A549 (cell line): ENCODE data around the gene TXNRD2. TPM values are rescaled to one million over a fixed set of nuclear protein-coding genes. Genes with fewer than 3 reads are reported as not detected.

Experiments used
- ATAC-seq, 2 experiments: fragments of 200-7000 bp in 1 of 2; fragments of >200 bp in 1 of 2; cut with Nextera tagmentation in 1 of 2; cut with Tn5 transposase in 1 of 2; 3 replicates each; pipeline versions ENCODE4 v1.8.0 to v1.9.1; 2018 to 2020; ENCODE audit warnings: mild to moderate bottlenecking in 1 of 2, moderate library complexity in 1 of 2
- CTCF ChIA-PET: fragments of 300-600 bp; sonication (Branson Sonifier 250); formaldehyde crosslinking; extraction: SDS; loops from one replicate; lab custom pipeline; 2021; ENCODE audit warnings: antibody characterized with exemption, inconsistent platforms; lab: Yijun Ruan, JAX
- POLR2A ChIA-PET: fragments of 350-600 bp; formaldehyde crosslinking; extraction: SDS; loops from one replicate; lab custom pipeline; 2021; ENCODE audit warnings: antibody characterized with exemption, inconsistent platforms; lab: Yijun Ruan, JAX
- DNase-seq, 2 experiments: peaks; one replicate each; pipeline versions ENCODE4 v3.0.0 to v3.0.0-alpha.2; 2011 to 2016; ENCODE audit warnings: low read depth in 1 of 2, low spot score in 1 of 2
- FAIRE-seq: peaks from 2 replicates; lab custom pipeline; 2011; peaks lifted over from hg19 to GRCh38; lab: Jason Lieb, UNC
- H3K27ac ChIP-seq, 2 experiments: fragments of >200 bp; sonication (Bioruptor Twin); formaldehyde crosslinking; 3 replicates each; pipeline ENCODE4 v1.5.1; 2016 to 2017
- H3K4me1 ChIP-seq: fragments of >200 bp; sonication (Bioruptor Twin); formaldehyde crosslinking; 3 replicates; pipeline ENCODE4 v1.6.1; 2016
- H3K4me2 ChIP-seq: fragments of >200 bp; sonication (Bioruptor Twin); formaldehyde crosslinking; 3 replicates; pipeline ENCODE4 v1.6.1; 2016
- H3K4me3 ChIP-seq: fragments of >200 bp; sonication (Bioruptor Twin); formaldehyde crosslinking; 3 replicates; pipeline ENCODE4 v1.5.1; 2016
- H3K9me3 ChIP-seq: fragments of >200 bp; sonication (Bioruptor Twin); formaldehyde crosslinking; 3 replicates; pipeline ENCODE4 v1.6.1; 2016
- ATOH8 ChIP-seq: fragments of 250-450 bp; sonication (Bioruptor Pico); IDR thresholded peaks from 2 replicates; pipeline ENCODE4 v1.5.0; 2020; ENCODE audit warnings: low read depth, mild to moderate bottlenecking, moderate library complexity
- BCL3 ChIP-seq: fragments of >200 bp; sonication (Bioruptor Twin); formaldehyde crosslinking; IDR thresholded peaks from 3 replicates; pipeline ENCODE4 v1.6.1; 2016
- CBX2 ChIP-seq: fragments of 200-600 bp; sonication (generic); IDR thresholded peaks from 2 replicates; pipeline ENCODE4 v1.6.1; 2016; ENCODE audit warnings: low read depth, mild to moderate bottlenecking, borderline replicate concordance
- CEBPB ChIP-seq, 2 experiments: fragments of >200 bp in 1 of 2; sonication (Bioruptor Twin) in 1 of 2; formaldehyde crosslinking in 1 of 2; IDR thresholded peaks; 2 replicates each; pipeline ENCODE4 v1.6.1; 2012 to 2016
- CTCF ChIP-seq: fragments of >200 bp; sonication (Bioruptor Twin); formaldehyde crosslinking; IDR thresholded peaks from 3 replicates; pipeline ENCODE4 v1.5.1; 2016
- EHF ChIP-seq: fragments of 250-450 bp; sonication (Bioruptor Pico); IDR thresholded peaks from 2 replicates; pipeline ENCODE4 v1.5.0; 2020; ENCODE audit warnings: mild to moderate bottlenecking
- EHMT2 ChIP-seq: fragments of 200-600 bp; sonication (generic); IDR thresholded peaks from 2 replicates; pipeline ENCODE4 v1.6.1; 2016; ENCODE audit warnings: antibody characterized with exemption, low read depth, mild to moderate bottlenecking, moderate library complexity
- EP300 ChIP-seq, 2 experiments: fragments of >200 bp; sonication (Bioruptor Twin); formaldehyde crosslinking; IDR thresholded peaks; 2 replicates in 1 of 2; 3 replicates in 1 of 2; pipeline ENCODE4 v1.6.1; 2016 to 2017
- ESRRA ChIP-seq: fragments of 150-350 bp; IDR thresholded peaks from 2 replicates; pipeline ENCODE4 v1.6.1; 2014; ENCODE audit warnings: mild to moderate bottlenecking, low read length, borderline replicate concordance
- FOSL2 ChIP-seq, 2 experiments: fragments of 450-650 bp in 1 of 2; fragments of >200 bp in 1 of 2; sonication (Bioruptor Twin) in 1 of 2; formaldehyde crosslinking; IDR thresholded peaks; 2 replicates each; pipeline versions ENCODE4 v1.5.0 to v1.6.1; 2016 to 2020; ENCODE audit warnings: mild to moderate bottlenecking in 1 of 2, moderate library complexity in 1 of 2
- FOXS1 ChIP-seq: fragments of 250-450 bp; sonication (Bioruptor Pico); IDR thresholded peaks from 2 replicates; pipeline ENCODE4 v1.5.0; 2020; ENCODE audit warnings: mild to moderate bottlenecking, moderate library complexity
- HOXA7 ChIP-seq: fragments of 250-450 bp; sonication (Bioruptor Pico); IDR thresholded peaks from 2 replicates; pipeline ENCODE4 v1.5.0; 2020; ENCODE audit warnings: mild to moderate bottlenecking, moderate library complexity
- HOXB5 ChIP-seq: fragments of 250-450 bp; sonication (Bioruptor Pico); IDR thresholded peaks from 2 replicates; pipeline ENCODE4 v1.5.0; 2020; ENCODE audit warnings: mild to moderate bottlenecking, moderate library complexity
- JUN ChIP-seq, 2 experiments: fragments of >200 bp; sonication (Bioruptor Twin); formaldehyde crosslinking; IDR thresholded peaks; 2 replicates in 1 of 2; 3 replicates in 1 of 2; pipeline ENCODE4 v1.6.1; 2016 to 2017
- KDM1A ChIP-seq: fragments of 200-600 bp; sonication (generic); IDR thresholded peaks from 2 replicates; pipeline ENCODE4 v1.6.1; 2016; ENCODE audit warnings: low read depth, mild to moderate bottlenecking
- MAX ChIP-seq: IDR thresholded peaks from 2 replicates; pipeline ENCODE4 v1.6.1; 2012
- MAZ ChIP-seq: fragments of 150-350 bp; IDR thresholded peaks from 2 replicates; pipeline ENCODE4 v1.6.1; 2014; ENCODE audit warnings: antibody characterized with exemption, low read depth, low read length, borderline replicate concordance
- MYC ChIP-seq: IDR thresholded peaks from 2 replicates; pipeline ENCODE4 v1.6.1; 2012; ENCODE audit warnings: mild to moderate bottlenecking, inconsistent platforms, low read length, improper control_type of control experiment, borderline replicate concordance
- NPAS2 ChIP-seq: fragments of 250-450 bp; sonication (Bioruptor Pico); IDR thresholded peaks from 2 replicates; pipeline ENCODE4 v1.8.0; 2022; ENCODE audit warnings: mild to moderate bottlenecking, moderate library complexity, borderline replicate concordance
- NR3C1 ChIP-seq: fragments of >200 bp; sonication (Bioruptor Twin); formaldehyde crosslinking; IDR thresholded peaks from 3 replicates; pipeline ENCODE4 v1.6.1; 2017
- PHF8 ChIP-seq: fragments of 200-600 bp; sonication (generic); IDR thresholded peaks from 2 replicates; pipeline ENCODE4 v1.6.1; 2016; ENCODE audit warnings: low read depth, mild to moderate bottlenecking, antibody characterized with exemption, moderate library complexity, borderline replicate concordance
- POLR2AphosphoS2 ChIP-seq: conservative IDR thresholded peaks from 2 replicates; pipeline ENCODE4 v1.6.1; 2012; ENCODE audit warnings: low read length, improper control_type of control experiment, inconsistent platforms
- RCOR1 ChIP-seq: fragments of 150-350 bp; IDR thresholded peaks from 2 replicates; pipeline ENCODE4 v1.6.1; 2014; ENCODE audit warnings: antibody characterized with exemption, low read length, low read depth
- RNF2 ChIP-seq: fragments of 200-600 bp; sonication (generic); IDR thresholded peaks from 2 replicates; pipeline ENCODE4 v1.6.1; 2016; ENCODE audit warnings: low read depth, mild to moderate bottlenecking, antibody characterized with exemption, moderate library complexity, borderline replicate concordance
- SREBF2 ChIP-seq: fragments of 450-650 bp; IDR thresholded peaks from 2 replicates; pipeline ENCODE4 v1.6.1; 2014; ENCODE audit warnings: mild to moderate bottlenecking, moderate library complexity
- TFCP2L1 ChIP-seq: fragments of 250-450 bp; sonication (Bioruptor Pico); IDR thresholded peaks from 2 replicates; pipeline ENCODE4 v1.5.0; 2021; ENCODE audit warnings: mild to moderate bottlenecking
- TP53 ChIP-seq: fragments of 250-450 bp; sonication (Bioruptor Pico); IDR thresholded peaks from 2 replicates; pipeline ENCODE4 v1.5.0; 2021; ENCODE audit warnings: mild to moderate bottlenecking, moderate library complexity
- WGBS: methylation state at CpG from one replicate; pipeline ENCODE4 v1.1.6; 2017; ENCODE audit errors: missing lambda C conversion rate; 5-methylcytosine and 5-hydroxymethylcytosine counted together
- polyA plus RNA-seq, 4 experiments: library from polyadenylated mRNA; depleted of rRNA in 3 of 4; stranded (reverse); fragments of >200 nt; fragmentation: RNase III in 1 of 4; extraction: RNeasy Plus Mini Kit Qiagen cat#74134 plus additional on column Dnase treatment in 1 of 4; gene quantifications; 2 replicates in 3 of 4; 3 replicates in 1 of 4; pipeline ENCODE4 v1.2.3, GENCODE V29; 2011 to 2017
- TF ChIP-seq, protein P1 (sequence below): fragments of >200 bp; sonication (Bioruptor Twin); formaldehyde crosslinking; IDR thresholded peaks from 2 replicates; pipeline ENCODE4 v1.6.1; 2016

Gene TXNRD2
- polyA plus RNA-seq, 2 of the 4 experiments (the other 2 are of a cell fraction): 16.3 to 25.6 TPM

DNA sequence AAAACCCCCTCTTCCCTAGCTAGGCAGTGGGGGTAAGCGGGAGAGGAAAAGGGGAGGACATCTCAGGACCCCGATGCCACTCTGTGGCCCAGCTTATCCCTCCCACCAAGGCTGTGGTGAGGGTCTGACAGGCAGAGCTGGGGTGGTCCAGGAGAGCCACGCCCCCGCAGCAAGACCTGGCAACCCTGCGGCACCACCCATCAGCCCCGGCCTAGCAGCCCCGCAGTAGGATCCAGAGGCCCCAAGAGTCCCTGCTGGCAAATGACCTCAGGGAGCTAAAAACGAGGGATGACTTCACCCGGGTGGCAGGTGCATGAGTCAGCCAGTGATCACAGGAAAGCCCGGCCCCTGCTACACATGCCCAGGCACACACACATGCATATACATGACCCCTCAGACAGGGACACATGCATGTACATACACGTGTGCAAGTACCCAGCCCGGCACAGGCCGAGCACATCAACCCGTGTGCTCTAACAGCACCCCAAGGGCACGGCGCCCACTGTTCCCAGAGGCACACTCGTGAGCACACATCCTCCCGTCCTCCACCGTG, 42.7 kb upstream of the TXNRD2 start:
- Histone ChIP-seq H3K27ac (peak overlapping the region; percentile 49 to 69; a peak in 5 of 6 replicates), H3K9me3 (no peaks in the 10 kb centered on the region), H3K4me1 (peaks cover 20% of the 10 kb centered on the region), H3K4me2 (peak overlapping the region; percentile 34), H3K4me3 (no peak overlapping the region)
- CTCF ChIA-PET: interaction anchor here (1.2 to 3.6 kb wide), 5 partner anchors 14 to 31 kb away, joined by 3 to 14 read pairs (median 5); no protein-coding TSS in a partner anchor
- no peak for FAIRE-seq
- peak; percentile 44 to 58; a peak in 5 of 6 replicates for ATAC-seq
- 40% methylated on average over 8 of the region's 19 CpGs for WGBS
- TF ChIP-seq FOSL2 (IDR thresholded peaks at IDR 0.05): no peak
- TF ChIP-seq FOSL2 (CRISPR knock-in tag; IDR thresholded peaks at IDR 0.05): peak; percentile 17; the same call in 1 of the 2 replicates
- TF ChIP-seq JUN (IDR thresholded peaks at IDR 0.05): no peak
- TF ChIP-seq, all 56 proteins: peak for 1
- peak; percentile 43 to 61 for DNase-seq
- POLR2A ChIA-PET: no interaction called here

- ATAC-seq (no peak), DNase-seq (no peak), FAIRE-seq (no peak)
- no peak overlapping the region for H3K4me3 ChIP-seq
- WGBS: 69% methylated on average over 4 of the region's 5 CpGs
- POLR2A ChIA-PET: no interaction called here
- peak overlapping the region; percentile 49 to 69; a peak in 5 of 6 replicates for H3K27ac ChIP-seq
- TF ChIP-seq MAX (no peak), EHMT2 (no peak), HOXB5 (CRISPR knock-in tag) (no peak), RNF2 (no peak), CBX2 (no peak), BCL3 (no peak), NPAS2 (CRISPR knock-in tag) (no peak), RCOR1 (no peak), FOXS1 (no peak), FOSL2 (IDR thresholded peaks at IDR 0.05) (no peak), FOSL2 (CRISPR knock-in tag; IDR thresholded peaks at IDR 0.05) (no peak), MAZ (no peak), TFCP2L1 (CRISPR knock-in tag) (no peak), SREBF2 (no peak), CEBPB (IDR thresholded peaks at IDR 0.05) (no peak), POLR2AphosphoS2 (no peak), NR3C1 (no peak), KDM1A (no peak), TP53 (CRISPR knock-in tag) (no peak), PHF8 (no peak)
- peak overlapping the region; percentile 34 for H3K4me2 ChIP-seq
- H3K4me1 ChIP-seq: peaks cover 20% of the 10 kb centered on the region
- no peaks in the 10 kb centered on the region for H3K9me3 ChIP-seq
- CTCF ChIA-PET: interaction anchor here (1.2 to 3.6 kb wide), 4 partner anchors 13 to 30 kb away, joined by 3 to 14 read pairs (median 6); no protein-coding TSS in a partner anchor
These were observed 42.1 kb upstream of the TXNRD2 start for GRCh38 chr22:19983741-19984140.

DNA sequence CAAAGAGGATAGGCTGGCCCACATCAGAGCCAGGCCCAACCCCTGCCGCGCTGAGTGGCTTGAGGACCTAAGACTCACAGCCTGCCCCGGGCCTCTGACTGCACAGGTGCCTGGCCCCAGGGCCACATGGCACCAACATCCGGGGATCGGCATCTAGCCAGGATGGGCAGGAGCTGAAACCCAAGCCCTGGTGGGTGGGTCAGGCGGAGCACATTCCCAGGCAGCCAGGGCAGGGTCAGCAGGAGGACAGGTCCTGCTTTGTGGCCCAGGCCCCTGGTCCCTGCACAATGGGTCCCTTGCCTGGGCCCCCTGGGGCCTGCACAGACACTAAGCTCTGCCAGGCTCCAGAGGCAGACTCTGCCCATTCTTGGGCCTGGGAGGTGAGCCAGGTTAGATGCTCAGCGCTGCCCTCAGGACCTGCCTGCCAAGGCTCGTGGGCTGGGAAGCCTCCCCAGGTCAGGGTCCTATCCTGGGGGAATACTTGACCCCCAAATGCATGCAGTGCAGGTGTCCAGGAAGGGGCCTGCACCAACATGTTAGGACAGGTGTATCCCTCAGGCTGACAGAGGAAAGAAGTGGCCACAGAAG, 41.5 kb upstream of the TXNRD2 start:
- H3K4me3 ChIP-seq: no peak overlapping the region
- H3K27ac ChIP-seq: peak overlapping the region in 1 of 2 experiments; percentile 69; a peak in 2 of 6 replicates
- POLR2A ChIA-PET: no interaction called here
- H3K9me3 ChIP-seq: no peaks in the 10 kb centered on the region
- DNase-seq: no peak
- WGBS: 80% methylated on average over 1 of the region's 8 CpGs
- peaks cover 20% of the 10 kb centered on the region for H3K4me1 ChIP-seq
- ATAC-seq: no peak
- CTCF ChIA-PET: interaction anchor here (1.5 to 3.6 kb wide), 2 partner anchors 29 to 30 kb away, joined by 4 to 14 read pairs; no protein-coding TSS in a partner anchor
- FAIRE-seq: no peak
- H3K4me2 ChIP-seq: no peak overlapping the region
- TF ChIP-seq MYC (no peak), HOXA7 (CRISPR knock-in tag) (no peak), EP300 (IDR thresholded peaks at IDR 0.05) (no peak), POLR2AphosphoS2 (no peak), FOSL2 (IDR thresholded peaks at IDR 0.05) (no peak), FOSL2 (CRISPR knock-in tag; IDR thresholded peaks at IDR 0.05) (no peak), CBX2 (no peak), MAX (no peak), EHF (CRISPR knock-in tag) (no peak), NPAS2 (CRISPR knock-in tag) (no peak), ESRRA (no peak), RCOR1 (no peak), CTCF (no peak), ATOH8 (no peak)
- TF ChIP-seq, protein P1, sequence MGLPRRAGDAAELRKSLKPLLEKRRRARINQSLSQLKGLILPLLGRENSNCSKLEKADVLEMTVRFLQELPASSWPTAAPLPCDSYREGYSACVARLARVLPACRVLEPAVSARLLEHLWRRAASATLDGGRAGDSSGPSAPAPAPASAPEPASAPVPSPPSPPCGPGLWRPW: no peak
